NCI-H526 (cell line): ENCODE measurements around the gene GCSAM.
A peak's percentile ranks its signal among the peaks of the same experiment; 100 is the strongest.

ENCODE experiments used
- DNase-seq, 2 experiments: peaks; one replicate each; lab custom pipeline; 2025; lab: John Stamatoyannopoulos, UW

Gene GCSAM

GRCh38 chr3:112132975-112133448 lies at the start of gene GCSAM:
Gene GCSAM, minus strand, starts transcription at chr3:112133248. Its CDS starts 128 bp downstream, at chr3:112133120.
- peak in 1 of 2 experiments; percentile 7 for DNase-seq

GRCh38 chr3:112175646-112176045 lies 42.6 kb upstream of the GCSAM start:
- DNase-seq = no peak

GRCh38 chr3:112175037-112175436 lies 42.0 kb upstream of the GCSAM start:
- DNase-seq = no peak

- DNase-seq = no peak
Measured at GRCh38 chr3:112171144-112171543, 38.1 kb upstream of the GCSAM start.

- no peak for DNase-seq
Measured at GRCh38 chr3:112170046-112170445, 37.0 kb upstream of the GCSAM start.

- DNase-seq = no peak
Measured at GRCh38 chr3:112167758-112168157, 34.7 kb upstream of the GCSAM start.

GRCh38 chr3:112149136-112149535 lies 16.1 kb upstream of the GCSAM start:
- DNase-seq = no peak

GRCh38 chr3:112143689-112144088 lies 10.6 kb upstream of the GCSAM start:
- no peak for DNase-seq

- DNase-seq = no peak
Measured at GRCh38 chr3:112143251-112143650, 10.2 kb upstream of the GCSAM start.

GRCh38 chr3:112141293-112141692 lies 8.2 kb upstream of the GCSAM start:
- DNase-seq = no peak

GRCh38 chr3:112140584-112140983 lies 7.5 kb upstream of the GCSAM start:
- no peak for DNase-seq

GRCh38 chr3:112138219-112138969 lies 5.3 kb upstream of the GCSAM start:
- DNase-seq = no peak

GRCh38 chr3:112137781-112138180 lies 4.7 kb upstream of the GCSAM start:
- no peak for DNase-seq

- DNase-seq = peak; percentile 4 to 60
Measured at GRCh38 chr3:112136959-112137693, 4.1 kb upstream of the GCSAM start.

- DNase-seq = no peak
Measured at GRCh38 chr3:112136046-112136445, 3.0 kb upstream of the GCSAM start.

GRCh38 chr3:112134335-112135124 lies 1.5 kb upstream of the GCSAM start:
- no peak for DNase-seq

- peak; percentile 25 to 46 for DNase-seq
Measured at GRCh38 chr3:112133626-112134334, 732 bp upstream of the GCSAM start.

GRCh38 chr3:112132554-112132953 lies 494 bp downstream of the GCSAM start:
- no peak for DNase-seq

GRCh38 chr3:112132088-112132487 lies 960 bp downstream of the GCSAM start:
- no peak for DNase-seq

- no peak for DNase-seq
Measured at GRCh38 chr3:112131111-112131510, 1.9 kb downstream of the GCSAM start.

- DNase-seq = no peak
Measured at GRCh38 chr3:112130638-112130993, 2.4 kb downstream of the GCSAM start.
